HG03571 (cell line): ENCODE results near the gene TIRAP.

Experiments used
- ATAC-seq: cut with Tn5 transposase; IDR thresholded peaks from one replicate; pipeline ENCODE4 v1.9.1; 2021; ENCODE audit not compliant: unreplicated experiment

Gene TIRAP

DNA sequence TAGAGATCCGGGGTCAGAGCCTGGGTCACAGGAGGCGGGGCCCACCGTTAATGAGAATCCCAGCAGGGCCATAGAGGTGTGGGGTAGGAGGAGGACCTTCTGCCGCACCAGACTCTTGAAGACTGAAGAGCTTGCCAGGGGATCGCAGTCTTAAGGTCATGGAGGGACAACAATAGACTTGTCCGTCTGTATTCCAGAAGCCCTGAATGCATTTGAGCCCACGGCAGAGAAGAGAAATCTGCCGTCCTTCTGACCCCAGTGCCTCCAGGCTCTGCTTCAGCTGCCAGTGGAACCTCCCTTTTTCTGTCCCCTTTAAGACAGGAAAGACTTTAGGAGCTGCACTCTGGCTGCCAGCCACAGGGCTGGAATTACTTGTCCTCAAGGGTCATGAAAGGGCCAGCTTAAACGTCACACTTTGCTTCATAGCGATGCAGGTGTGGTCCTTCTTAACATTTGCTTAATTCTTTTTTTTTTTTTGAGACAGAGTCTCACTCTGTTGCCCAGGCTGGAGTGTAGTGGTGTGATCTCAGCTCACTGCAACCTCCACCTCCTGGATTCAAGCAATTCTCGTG is 57.1 kb downstream of the TIRAP start:
- no peak for ATAC-seq

DNA sequence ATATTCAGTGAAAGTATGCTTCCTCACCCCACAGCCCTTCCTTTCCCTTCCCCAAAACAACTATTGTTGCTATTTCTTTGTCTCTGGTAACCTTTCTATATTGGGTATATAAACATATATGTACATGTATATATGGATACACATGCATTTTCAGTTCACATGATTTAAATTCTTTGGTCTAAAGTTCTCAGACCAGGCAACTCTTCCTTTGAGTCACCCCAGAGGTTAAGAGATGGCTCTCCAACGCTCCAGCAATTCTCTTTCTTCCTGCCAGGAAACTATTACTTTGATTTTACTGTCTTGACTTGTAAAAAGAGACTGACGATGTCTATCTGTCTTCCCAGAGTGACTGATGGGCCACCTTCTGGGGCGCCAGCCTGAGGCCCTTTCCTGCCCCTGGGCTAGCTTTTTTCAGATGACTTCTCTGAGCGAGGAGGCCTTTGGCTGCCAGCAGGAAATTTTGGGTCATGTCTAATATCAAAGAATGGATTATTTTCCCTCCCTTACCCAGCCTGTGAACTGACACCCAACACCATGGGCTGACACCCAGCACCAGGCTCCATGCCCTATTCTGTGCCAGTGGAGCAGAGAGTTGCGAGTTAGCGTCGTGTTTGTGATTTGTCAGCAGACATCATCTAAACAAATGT is 58.2 kb downstream of the TIRAP start:
- ATAC-seq, result no peak

DNA sequence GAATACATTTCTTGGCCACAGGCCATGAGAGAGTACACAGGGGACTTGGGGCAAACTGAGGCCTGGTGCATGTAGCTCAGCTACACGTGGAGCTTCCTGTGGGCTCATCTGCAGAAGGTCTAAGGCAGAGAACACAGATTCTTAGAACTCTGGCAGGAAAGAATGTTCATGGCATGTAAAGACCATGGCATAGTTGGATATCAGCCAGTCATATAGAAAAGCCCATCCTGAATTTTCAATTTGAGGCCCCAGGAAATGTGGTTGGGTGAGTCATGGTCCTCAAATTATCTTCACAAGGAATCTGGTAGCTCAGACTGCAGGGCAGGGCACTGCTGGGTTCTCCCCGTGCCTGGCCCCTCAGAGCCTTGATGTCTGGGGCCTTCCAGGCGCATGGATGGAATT is 58.9 kb downstream of the TIRAP start:
- no peak for ATAC-seq

DNA sequence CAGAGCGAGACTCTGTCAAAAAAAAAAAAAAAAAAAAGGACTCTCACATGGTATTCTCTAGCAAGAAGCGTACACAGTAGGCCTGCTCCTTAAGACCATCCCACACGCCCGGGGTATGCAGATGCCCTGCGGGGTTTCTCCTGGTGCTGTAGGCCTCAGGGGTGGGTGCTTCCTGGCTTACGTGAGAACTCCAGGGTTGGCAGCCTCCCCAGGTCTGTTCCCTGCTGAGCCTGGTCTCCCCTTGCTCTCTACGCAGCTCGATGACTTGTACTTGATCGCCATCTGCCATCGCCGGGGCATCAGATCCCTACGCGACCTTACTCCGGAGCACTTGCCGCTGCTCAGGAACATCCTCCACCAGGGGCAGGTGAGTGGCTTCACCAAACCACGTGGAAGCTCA is 60.2 kb downstream of the TIRAP start:
- no peak for ATAC-seq
